Heart right ventricle (tissue), 16 donors: ENCODE measurements around the gene RB1. TPM values are rescaled to one million over a fixed set of nuclear protein-coding genes. Genes with fewer than 3 reads are reported as not detected.
"Not testable (repeated sequence)": the region's sequence is repeated elsewhere in the genome, so short reads cannot be mapped to it uniquely, and the experiment has no call there.

Source experiments
- ATAC-seq, 8 donors: fragments of 200-7000 bp; cut with Tn5 transposase; one replicate each; pipeline ENCODE4 v1.9.1; 2020; ENCODE audit warnings: mild to moderate bottlenecking in 8 of 8, moderate library complexity in 8 of 8, moderate number of reproducible peaks in 1 of 8
- DNase-seq, 2 donors: peaks; one replicate each; pipeline ENCODE4 v3.0.0-alpha.2; 2020
- H3K27ac ChIP-seq, 10 donors: fragments of 200-600 bp; sonication (generic) in 2 of 10; one replicate each; pipeline versions ENCODE4 v1.5.0 to v1.8.0; 2020 to 2022; ENCODE audit warnings: mild to moderate bottlenecking in 3 of 10
- H3K27me3 ChIP-seq, 7 donors: fragments of 200-600 bp; one replicate each; pipeline ENCODE4 v1.8.0; 2021 to 2022; ENCODE audit warnings: mild to moderate bottlenecking in 2 of 7
- H3K36me3 ChIP-seq, 9 donors: fragments of 200-600 bp; sonication (generic) in 1 of 9; one replicate each; pipeline versions ENCODE4 v1.5.0 to v1.8.0; 2020 to 2022; ENCODE audit warnings: mild to moderate bottlenecking in 2 of 9
- H3K4me1 ChIP-seq, 9 donors: fragments of 200-600 bp; sonication (generic) in 1 of 9; one replicate each; pipeline versions ENCODE4 v1.5.0 to v1.8.0; 2020 to 2022; ENCODE audit warnings: mild to moderate bottlenecking in 4 of 9
- H3K4me3 ChIP-seq, 10 donors: fragments of 200-600 bp; sonication (generic) in 2 of 10; one replicate each; pipeline versions ENCODE4 v1.5.0 to v1.8.0; 2020 to 2022; ENCODE audit warnings: mild to moderate bottlenecking in 7 of 10, moderate library complexity in 2 of 10
- H3K9me3 ChIP-seq, 11 donors: fragments of 200-600 bp in 10 of 11; sonication (generic) in 2 of 11; one replicate each; pipeline versions ENCODE4 v1.5.0 to v1.8.0; 2013 to 2022; ENCODE audit warnings: mild to moderate bottlenecking in 2 of 11, control low read depth in 1 of 11, moderate library complexity in 1 of 11
- CTCF ChIP-seq, 9 donors: fragments of 200-600 bp; sonication (generic) in 2 of 9; IDR thresholded peaks; one replicate each; pipeline versions ENCODE4 v1.5.0 to v1.8.0; 2021 to 2022; ENCODE audit warnings: antibody characterized with exemption in 9 of 9, mild to moderate bottlenecking in 5 of 9, moderate library complexity in 1 of 9
- WGBS, 2 donors: extraction: QIAGEN DNeasy Blood & Tissue Kit; methylation state at CpG; one replicate each; pipeline ENCODE4 v1.1.7; 2013; ENCODE audit warnings: inconsistent platforms in 1 of 2; 5-methylcytosine and 5-hydroxymethylcytosine counted together
- intact Hi-C, 10 donors: fragments of 100-400 bp; cut with DNase I; formaldehyde crosslinking; loops; one replicate each; pipeline versions ENCODE4 v1.11.1 to v1.14.2; 2022
- polyA plus RNA-seq, 2 donors: library from polyadenylated mRNA; stranded (reverse); fragments of 200-250 nt; gene quantifications; one replicate each; pipeline ENCODE4 v1.2.3, GENCODE V29; 2013
- total RNA-seq, 10 donors: library from RNA; stranded (reverse); fragmentation: NEBNext Ultra II Directional in 3 of 10; extraction: Animal tissue kit (Norgen Biotek cat#: 25700) in 3 of 10; gene quantifications; one replicate each; pipeline versions ENCODE4 v1.2.1 to v1.2.4, GENCODE V29; 2021 to 2023
- donor health status: Arrhythmogenic right ventricular cardiomyopathy.
- donor health status: ischemic (EF 13 %, LVEDD 7.1; RV severe dilation, severe dysfunction).
- donor health status: healthy with polysubstance abuse.
- donor health status: DM: no; HTN: yes; CAD: no.
- donor health status: DM: no; HTN: no; CAD: no.
- donor health status: ischemic (EF 25% LVEDD 6.9; RV normal size, moderate dysfunction).
- donor health status: ischemic (EF 25% LVEDD 5.7; RV mildly dilated, moderate dysfunction).
- donor health status: healthy.
- donor health status: DM: yes; HTN: yes; CAD: no.
- donor health status: Ischemic cardiomyopathy.
- donor health status: ischemic (EF 35%, LVEDD 5.7; RV mildly dilated, moderate dysfunction).
- donor health status: nonischemic (EF 11% LVEDD 7.7; RV severe dilation, severe dysfunction).
- donor health status: DM: yes; HTN: yes; CAD: no.
- donor health status: PGD.
- donor health status: ischemic (EF 29% LVEDD 5.4; RV normal size, mild dysfunction).
- donor health status: nonischemic (EF 23%, LVEDD 6.1; RV moderate dilation, normal function).

Gene RB1
- total and polyA plus RNA-seq, 12 donors, result 12.1 to 42.0 (median 25.9) TPM

GRCh38 chr13:48320891-48321510 is 17.4 kb downstream of the RB1 start:
- 58 to 70% methylated on average over 35 of the region's 35 CpGs for WGBS, 2 donors
- Histone ChIP-seq H3K27me3 (no peaks in the 10 kb centered on the region), H3K36me3 (peaks cover 0 to 55% (median 0%) of the 10 kb centered on the region in 9 donors), H3K4me3 (peak overlapping the region in 8 of 10 donors; percentile 24 to 48 (median 42)), H3K4me1 (peaks cover 0 to 19% (median 4%) of the 10 kb centered on the region in 9 donors), H3K27ac (peak overlapping the region in 2 of 10 donors; percentile 8 to 32), H3K9me3 (peaks cover 0 to 35% (median 13%) of the 10 kb centered on the region in 11 donors)
- no peak for ATAC-seq
- DNase-seq, result no peak
- TF ChIP-seq CTCF (IDR thresholded peaks at IDR 0.05), result no peak
- intact Hi-C loops, result loop anchor here in 2 of 10 donors (10.0 kb wide), 2 partner anchors 226 to 454 kb away; partner anchors contain the start of gene MED4 (in 1 of the 2)

GRCh38 chr13:48322294-48322693 is 18.7 kb downstream of the RB1 start:
- peaks cover 0 to 35% (median 13%) of the 10 kb centered on the region in 11 donors for H3K9me3 ChIP-seq
- intact Hi-C loops, result loop anchor here in 2 of 10 donors (10.0 kb wide), 2 partner anchors 227 to 453 kb away; partner anchors contain the start of gene MED4 (in 1 of the 2)
- H3K27ac ChIP-seq, result no peak overlapping the region
- ATAC-seq (no peak), DNase-seq (no peak)
- H3K36me3 ChIP-seq, result peaks cover 0 to 44% (median 0%) of the 10 kb centered on the region in 9 donors
- no peak overlapping the region for H3K4me3 ChIP-seq
- H3K4me1 ChIP-seq, result peaks cover 0 to 13% (median 0%) of the 10 kb centered on the region in 9 donors
- TF ChIP-seq CTCF (IDR thresholded peaks at IDR 0.05), result no peak
- no peaks in the 10 kb centered on the region for H3K27me3 ChIP-seq

GRCh38 chr13:48333976-48334375 is 30.4 kb downstream of the RB1 start:
- ATAC-seq, result no peak
- WGBS, 2 donors, result 78 to 81% methylated on average over 1 of the region's 1 CpG
- intact Hi-C loops, result loop anchor here (1.0 to 10.0 kb wide), 9 partner anchors 243 to 441 kb away; no protein-coding TSS in a partner anchor
- TF ChIP-seq CTCF (IDR thresholded peaks at IDR 0.05), result no peak
- Histone ChIP-seq H3K9me3 (peaks cover 0 to 19% (median 2%) of the 10 kb centered on the region in 11 donors), H3K27ac (no peak overlapping the region), H3K4me3 (no peak overlapping the region), H3K4me1 (peaks cover 0 to 27% (median 6%) of the 10 kb centered on the region in 9 donors), H3K27me3 (no peaks in the 10 kb centered on the region), H3K36me3 (peaks cover 0 to 15% (median 0%) of the 10 kb centered on the region in 9 donors)
- DNase-seq, result no peak

- TF ChIP-seq CTCF (IDR thresholded peaks at IDR 0.05), result peak; percentile 31 to 85 (median 70)
- Histone ChIP-seq H3K9me3 (peaks cover 0 to 26% (median 7%) of the 10 kb centered on the region in 11 donors), H3K4me1 (peaks cover 0 to 27% (median 6%) of the 10 kb centered on the region in 9 donors), H3K36me3 (peaks cover 0 to 22% (median 0%) of the 10 kb centered on the region in 9 donors), H3K27ac (no peak overlapping the region), H3K4me3 (no peak overlapping the region), H3K27me3 (no peaks in the 10 kb centered on the region)
- 65 to 71% methylated on average over 4 of the region's 4 CpGs for WGBS, 2 donors
- intact Hi-C loops, result loop anchor here (1.0 to 10.0 kb wide), 9 partner anchors 243 to 440 kb away; no protein-coding TSS in a partner anchor
- ATAC-seq, result peak in 7 of 8 donors; percentile 41 to 83 (median 73)
- DNase-seq, result no peak
These were observed 31.1 kb downstream of the RB1 start for GRCh38 chr13:48334534-48335127.

GRCh38 chr13:48339198-48339597 is 35.6 kb downstream of the RB1 start:
- not testable (repeated sequence) for DNase-seq, H3K4me3 ChIP-seq, H3K27ac ChIP-seq, ATAC-seq, H3K27me3 ChIP-seq
- WGBS, 2 donors, result 97% methylated on average over 11 of the region's 11 CpGs
- H3K9me3 ChIP-seq, result peaks cover 0 to 24% (median 7%) of the 10 kb centered on the region in 11 donors
- intact Hi-C loops, result loop anchor here in 2 of 10 donors (10.0 kb wide), 2 partner anchors 246 to 436 kb away; no protein-coding TSS in a partner anchor
- peaks cover 0 to 16% (median 2%) of the 10 kb centered on the region in 9 donors for H3K4me1 ChIP-seq
- peaks cover 0 to 40% (median 11%) of the 10 kb centered on the region in 9 donors for H3K36me3 ChIP-seq
